ENCODE results near the gene PDZD7. TPM values are rescaled to one million over a fixed set of nuclear protein-coding genes. Genes with fewer than 3 reads are reported as not detected.

The PDZD7 gene
- total RNA-seq, 1 experiment from 2014 or later: 6.1 TPM

GRCh38 chr10:100980711-100981110 lies 50.2 kb downstream of the PDZD7 start:
- H3K79me2 ChIP-seq (ENCODE audit: insufficient read depth, low read length): peaks cover 4% of the 10 kb centered on the region; the same call in 1 of the 2 replicates
- no peaks in the 10 kb centered on the region for H3K9me2 ChIP-seq (ENCODE audit: insufficient read depth)
- H3K4me2 ChIP-seq (ENCODE audit: low read length): no peak overlapping the region
- H3K4me1 ChIP-seq (ENCODE audit: control insufficient read depth in 1 of 2, insufficient read depth in 2 of 2, low read length in 2 of 2): peaks cover 3 to 9% of the 10 kb centered on the region in 2 experiments; a peak in 3 of 4 replicates
- no TSS peak for BruUV-seq (replicated peaks)
- intact Hi-C loops (cut with micrococcal nuclease): no loop called here
- no peak for DNase-seq (ENCODE audit: low read depth, low spot score)
- H4K20me1 ChIP-seq (ENCODE audit: insufficient read depth): no peaks in the 10 kb centered on the region
- POLR2A ChIA-PET: no interaction called here
- ATAC-seq: no peak
- CTCF ChIA-PET: interaction anchor here (1.2 kb wide), 1 partner anchor 19 kb away, joined by 3 read pairs; the partner anchor contains the start of gene LZTS2
- RAD21 ChIA-PET (ENCODE audit: low non-redundant PET in 1 of 2, low total read pairs in 2 of 2, uncharacterized antibody in 2 of 2, unreplicated experiment in 2 of 2): no interaction called here
- no peak overlapping the region for H3K4me3 ChIP-seq (replicated peaks in 1 of 2; ENCODE audit: low read depth in 1 of 2, low read length in 2 of 2)
- H3K9ac ChIP-seq (ENCODE audit: low read length): no peak overlapping the region
- H3K27ac ChIP-seq (ENCODE audit: low read depth, low read length): no peak overlapping the region
- peaks cover 4 to 14% of the 10 kb centered on the region in 2 experiments; a peak in 3 of 4 replicates for H3K36me3 ChIP-seq (ENCODE audit: control insufficient read depth in 1 of 2, insufficient read depth in 2 of 2, low read length in 2 of 2)
- no peaks in the 10 kb centered on the region for H3K9me3 ChIP-seq (ENCODE audit: control insufficient read depth in 1 of 2, insufficient read depth in 1 of 2, low read depth in 1 of 2, low read length in 2 of 2)
- no peaks in the 10 kb centered on the region for H3K27me3 ChIP-seq (ENCODE audit: insufficient read depth, low read length)
- no peak overlapping the region for H2AFZ ChIP-seq (ENCODE audit: low read depth, low read length, poor library complexity, severe bottlenecking)
- no peak for TF ChIP-seq ELF1 (IDR thresholded peaks at IDR 0.05; ENCODE audit: borderline replicate concordance, low read depth)
- no peak for TF ChIP-seq SP1 (IDR thresholded peaks at IDR 0.05; ENCODE audit: low read depth)
- TF ChIP-seq POLR2AphosphoS5 (IDR thresholded peaks at IDR 0.05; ENCODE audit: low read depth, low read length): no peak
- no peak for TF ChIP-seq REST (IDR thresholded peaks at IDR 0.05; ENCODE audit: low read depth)
- no peak for TF ChIP-seq EGR1 (IDR thresholded peaks at IDR 0.05; ENCODE audit: low read depth)
- no peak for TF ChIP-seq EZH2phosphoT487 (IDR thresholded peaks at IDR 0.05; ENCODE audit: borderline replicate concordance)
- TF ChIP-seq EZH2 (IDR thresholded peaks at IDR 0.05): no peak
- TF ChIP-seq YY1 (IDR thresholded peaks at IDR 0.05; ENCODE audit: extremely low read depth, insufficient replicate concordance, low read depth, low read length): no peak
- no peak for TF ChIP-seq POLR2A (IDR thresholded peaks at IDR 0.05; ENCODE audit: borderline replicate concordance, extremely low read depth, insufficient read depth, insufficient read length)
